HepG2 (cell line): Measurements from ENCODE around the gene ZFYVE28. TPM values are rescaled to one million over a fixed set of nuclear protein-coding genes. Genes with fewer than 3 reads are reported as not detected.
A peak's percentile ranks its signal among the peaks of the same experiment; 100 is the strongest.

Source experiments
- BORCS8-MEF2B ChIP-seq: sonication (generic); formaldehyde crosslinking; IDR thresholded peaks from 2 replicates; pipeline ENCODE4 v1.8.0; 2022; ENCODE audit warnings: mild to moderate bottlenecking, missing genetic modification reagents
- BRCA1 ChIP-seq: sonication (generic); formaldehyde crosslinking; IDR thresholded peaks from 2 replicates; pipeline ENCODE4 v1.4.0; 2020; ENCODE audit warnings: missing genetic modification reagents
- FOXA3 ChIP-seq: IDR thresholded peaks from 2 replicates; pipeline ENCODE4 v1.6.1; 2016; ENCODE audit warnings: missing genetic modification reagents, missing compliant biosample characterization
- HOXA7 ChIP-seq: sonication (generic); formaldehyde crosslinking; IDR thresholded peaks from 2 replicates; pipeline ENCODE4 v1.8.1; 2022; ENCODE audit warnings: mild to moderate bottlenecking, missing genetic modification reagents, moderate library complexity
- KAT8 ChIP-seq: IDR thresholded peaks from 2 replicates; pipeline ENCODE4 v1.6.1; 2016; ENCODE audit warnings: missing genetic modification reagents, missing compliant biosample characterization
- KLF9 ChIP-seq: IDR thresholded peaks from 2 replicates; pipeline ENCODE4 v1.6.1; 2016; ENCODE audit warnings: low read depth
- RNF2 ChIP-seq: fragments of 450-650 bp; conservative IDR thresholded peaks from 2 replicates; pipeline ENCODE4 v1.6.1; 2016; ENCODE audit warnings: low read depth
- SCMH1 ChIP-seq: sonication (generic); formaldehyde crosslinking; IDR thresholded peaks from 2 replicates; pipeline ENCODE4 v1.9.0; 2021; ENCODE audit warnings: missing genetic modification reagents, mild to moderate bottlenecking, borderline replicate concordance
- SNAPC2 ChIP-seq: sonication (generic); formaldehyde crosslinking; IDR thresholded peaks from 2 replicates; pipeline ENCODE4 v1.8.1; 2022; ENCODE audit warnings: mild to moderate bottlenecking, missing genetic modification reagents
- TBP ChIP-seq: sonication (generic); formaldehyde crosslinking; IDR thresholded peaks from 2 replicates; pipeline ENCODE4 v1.5.0; 2020; ENCODE audit warnings: missing genetic modification reagents
- TEAD2 ChIP-seq: sonication (generic); formaldehyde crosslinking; IDR thresholded peaks from 2 replicates; pipeline ENCODE4 v1.9.0; 2021; ENCODE audit warnings: missing genetic modification reagents
- TP53 ChIP-seq: sonication (generic); formaldehyde crosslinking; conservative IDR thresholded peaks from 2 replicates; pipeline ENCODE4 v1.4.0; 2020; ENCODE audit warnings: missing genetic modification reagents
- TSC22D2 ChIP-seq: sonication (generic); formaldehyde crosslinking; IDR thresholded peaks from 2 replicates; pipeline ENCODE4 v1.5.1; 2020; ENCODE audit warnings: missing genetic modification reagents, mild to moderate bottlenecking, borderline replicate concordance
- ZNF17 ChIP-seq: sonication (generic); formaldehyde crosslinking; IDR thresholded peaks from 2 replicates; pipeline ENCODE4 v1.5.0; 2020; ENCODE audit warnings: mild to moderate bottlenecking, missing genetic modification reagents
- ZNF251 ChIP-seq: sonication (generic); formaldehyde crosslinking; IDR thresholded peaks from 2 replicates; pipeline ENCODE4 v1.9.0; 2021; ENCODE audit warnings: mild to moderate bottlenecking, missing genetic modification reagents
- ZNF362 ChIP-seq: sonication (generic); formaldehyde crosslinking; IDR thresholded peaks from 2 replicates; pipeline ENCODE4 v1.4.0; 2020; ENCODE audit warnings: missing genetic modification reagents, mild to moderate bottlenecking, borderline replicate concordance
- ZNF75D ChIP-seq: sonication (generic); formaldehyde crosslinking; IDR thresholded peaks from 2 replicates; pipeline ENCODE4 v1.8.1; 2023; ENCODE audit warnings: missing genetic modification reagents, mild to moderate bottlenecking, borderline replicate concordance
- polyA plus RNA-seq, 8 experiments: library from polyadenylated mRNA; depleted of rRNA in 3 of 8; stranded (reverse) in 7 of 8; unstranded in 1 of 8; fragments of >200 nt; fragmentation: Illumina TruSeq in 4 of 8; extraction: Trizol in 4 of 8; gene quantifications; 2 replicates each; pipeline versions ENCODE4 v1.2.1 to v1.2.3, GENCODE V29; 2011 to 2016; ENCODE audit warnings: low read depth in 4 of 8, missing spikeins in 1 of 8, mixed read lengths in 1 of 8; ENCODE audit not compliant: insufficient read depth in 1 of 8
- total RNA-seq, 5 experiments: library from RNA; depleted of rRNA; stranded (reverse); fragments of >200 nt; fragmentation: Illumina TruSeq; extraction: Trizol; gene quantifications; 2 replicates each; pipeline ENCODE4 v1.2.3, GENCODE V29; 2016; ENCODE audit warnings: low read depth in 1 of 5
- TF ChIP-seq, protein P1 (sequence below), 2 experiments: IDR thresholded peaks; 2 replicates each; pipeline ENCODE4 v1.6.1; 2011 to 2012; ENCODE audit warnings: low read length in 2 of 2, borderline replicate concordance in 1 of 2, low read depth in 1 of 2, mild to moderate bottlenecking in 1 of 2, moderate library complexity in 1 of 2
- TF ChIP-seq, protein P2 (sequence below): sonication (generic); formaldehyde crosslinking; IDR thresholded peaks from 2 replicates; pipeline ENCODE4 v1.4.0; 2020; ENCODE audit warnings: missing genetic modification reagents, borderline replicate concordance

ZFYVE28 gene
- total and polyA plus RNA-seq, 2 of the 13 experiments (the other 11 are each of a cell fraction or from before 2014, with no cell fraction given) = 0.12 to 0.22 TPM

DNA sequence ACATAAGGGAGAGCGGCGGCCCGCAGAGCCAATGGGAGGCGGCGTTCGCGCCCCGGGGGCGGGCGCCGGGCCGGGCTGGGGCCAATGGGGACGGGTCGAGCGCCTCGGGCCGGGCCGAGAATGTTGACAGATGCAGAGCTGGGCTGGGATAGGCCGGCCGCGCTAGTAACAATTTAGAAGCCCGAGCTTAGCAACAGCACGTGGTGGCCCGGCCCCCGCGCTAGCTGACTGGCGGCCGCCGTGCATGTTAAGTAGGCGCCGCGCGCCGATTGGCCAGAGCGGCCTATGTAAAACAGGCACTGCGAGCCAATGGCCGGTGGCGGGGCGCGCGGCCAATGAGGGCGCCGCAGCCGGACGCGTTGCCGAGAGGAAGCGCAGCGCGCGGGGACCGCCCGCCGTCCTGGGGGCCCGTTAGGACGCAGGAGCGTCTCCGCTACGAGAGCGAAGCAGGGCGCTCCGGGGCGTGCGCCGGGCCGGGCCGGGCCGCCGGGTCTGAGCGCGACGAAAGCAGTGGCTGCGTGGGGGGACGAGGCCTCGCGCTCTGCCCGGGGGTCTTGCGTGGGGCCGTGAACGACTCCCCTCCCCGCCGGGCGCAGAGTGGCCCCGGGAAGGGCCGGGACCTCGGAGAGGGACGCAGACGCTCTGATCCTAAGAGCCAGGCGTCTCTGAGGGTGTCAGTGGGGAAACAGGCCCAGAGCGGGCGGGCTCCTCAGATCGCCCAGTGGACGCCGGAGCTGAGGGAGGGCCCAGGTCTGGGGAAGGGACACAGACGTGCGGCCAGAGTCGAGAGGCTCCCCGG, 156.1 kb downstream of the ZFYVE28 start (continued):
- TF ChIP-seq, protein P1, sequence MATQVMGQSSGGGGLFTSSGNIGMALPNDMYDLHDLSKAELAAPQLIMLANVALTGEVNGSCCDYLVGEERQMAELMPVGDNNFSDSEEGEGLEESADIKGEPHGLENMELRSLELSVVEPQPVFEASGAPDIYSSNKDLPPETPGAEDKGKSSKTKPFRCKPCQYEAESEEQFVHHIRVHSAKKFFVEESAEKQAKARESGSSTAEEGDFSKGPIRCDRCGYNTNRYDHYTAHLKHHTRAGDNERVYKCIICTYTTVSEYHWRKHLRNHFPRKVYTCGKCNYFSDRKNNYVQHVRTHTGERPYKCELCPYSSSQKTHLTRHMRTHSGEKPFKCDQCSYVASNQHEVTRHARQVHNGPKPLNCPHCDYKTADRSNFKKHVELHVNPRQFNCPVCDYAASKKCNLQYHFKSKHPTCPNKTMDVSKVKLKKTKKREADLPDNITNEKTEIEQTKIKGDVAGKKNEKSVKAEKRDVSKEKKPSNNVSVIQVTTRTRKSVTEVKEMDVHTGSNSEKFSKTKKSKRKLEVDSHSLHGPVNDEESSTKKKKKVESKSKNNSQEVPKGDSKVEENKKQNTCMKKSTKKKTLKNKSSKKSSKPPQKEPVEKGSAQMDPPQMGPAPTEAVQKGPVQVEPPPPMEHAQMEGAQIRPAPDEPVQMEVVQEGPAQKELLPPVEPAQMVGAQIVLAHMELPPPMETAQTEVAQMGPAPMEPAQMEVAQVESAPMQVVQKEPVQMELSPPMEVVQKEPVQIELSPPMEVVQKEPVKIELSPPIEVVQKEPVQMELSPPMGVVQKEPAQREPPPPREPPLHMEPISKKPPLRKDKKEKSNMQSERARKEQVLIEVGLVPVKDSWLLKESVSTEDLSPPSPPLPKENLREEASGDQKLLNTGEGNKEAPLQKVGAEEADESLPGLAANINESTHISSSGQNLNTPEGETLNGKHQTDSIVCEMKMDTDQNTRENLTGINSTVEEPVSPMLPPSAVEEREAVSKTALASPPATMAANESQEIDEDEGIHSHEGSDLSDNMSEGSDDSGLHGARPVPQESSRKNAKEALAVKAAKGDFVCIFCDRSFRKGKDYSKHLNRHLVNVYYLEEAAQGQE (IDR thresholded peaks at IDR 0.05; ENCODE audit: borderline replicate concordance in 1 of 2, low read depth in 1 of 2, low read length in 2 of 2) = 0 out of 4 replicates have a peak, but pooled peaks of 1 of the 2 experiments have one; percentile 31
- TF ChIP-seq ZNF251 (CRISPR knock-in tag) (no peak), KAT8 (CRISPR knock-in tag) (peak; percentile 42; the same call in 1 of the 2 replicates), HOXA7 (CRISPR knock-in tag) (no peak), ZNF75D (no peak), TBP (CRISPR knock-in tag) (no peak), BRCA1 (CRISPR knock-in tag) (0 out of 2 replicates have a peak, but pooled peaks have one; percentile 68), FOXA3 (CRISPR knock-in tag) (peak; percentile 21; the same call in 1 of the 2 replicates), RNF2 (peak; percentile 94), ZNF362 (CRISPR knock-in tag) (no peak; the same call in 1 of the 2 replicates), TP53 (CRISPR knock-in tag) (no peak), ZNF17 (CRISPR knock-in tag) (no peak), BORCS8-MEF2B (CRISPR knock-in tag) (peak; percentile 80), TEAD2 (CRISPR knock-in tag) (no peak), TSC22D2 (no peak; the same call in 1 of the 2 replicates), KLF9 (no peak), SCMH1 (CRISPR knock-in tag) (no peak), SNAPC2 (peak; percentile 89)
- TF ChIP-seq, protein P2, sequence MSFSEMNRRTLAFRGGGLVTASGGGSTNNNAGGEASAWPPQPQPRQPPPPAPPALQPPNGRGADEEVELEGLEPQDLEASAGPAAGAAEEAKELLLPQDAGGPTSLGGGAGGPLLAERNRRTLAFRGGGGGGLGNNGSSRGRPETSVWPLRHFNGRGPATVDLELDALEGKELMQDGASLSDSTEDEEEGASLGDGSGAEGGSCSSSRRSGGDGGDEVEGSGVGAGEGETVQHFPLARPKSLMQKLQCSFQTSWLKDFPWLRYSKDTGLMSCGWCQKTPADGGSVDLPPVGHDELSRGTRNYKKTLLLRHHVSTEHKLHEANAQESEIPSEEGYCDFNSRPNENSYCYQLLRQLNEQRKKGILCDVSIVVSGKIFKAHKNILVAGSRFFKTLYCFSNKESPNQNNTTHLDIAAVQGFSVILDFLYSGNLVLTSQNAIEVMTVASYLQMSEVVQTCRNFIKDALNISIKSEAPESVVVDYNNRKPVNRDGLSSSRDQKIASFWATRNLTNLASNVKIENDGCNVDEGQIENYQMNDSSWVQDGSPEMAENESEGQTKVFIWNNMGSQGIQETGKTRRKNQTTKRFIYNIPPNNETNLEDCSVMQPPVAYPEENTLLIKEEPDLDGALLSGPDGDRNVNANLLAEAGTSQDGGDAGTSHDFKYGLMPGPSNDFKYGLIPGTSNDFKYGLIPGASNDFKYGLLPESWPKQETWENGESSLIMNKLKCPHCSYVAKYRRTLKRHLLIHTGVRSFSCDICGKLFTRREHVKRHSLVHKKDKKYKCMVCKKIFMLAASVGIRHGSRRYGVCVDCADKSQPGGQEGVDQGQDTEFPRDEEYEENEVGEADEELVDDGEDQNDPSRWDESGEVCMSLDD = no peak
